ENCODE measurements around the gene TM9SF2.
A peak's percentile ranks its signal among the peaks of the same experiment; 100 is the strongest.
"Not testable (repeated sequence)": the region's sequence is repeated elsewhere in the genome, so short reads cannot be mapped to it uniquely, and the experiment has no call there.

Gene TM9SF2, protein sequence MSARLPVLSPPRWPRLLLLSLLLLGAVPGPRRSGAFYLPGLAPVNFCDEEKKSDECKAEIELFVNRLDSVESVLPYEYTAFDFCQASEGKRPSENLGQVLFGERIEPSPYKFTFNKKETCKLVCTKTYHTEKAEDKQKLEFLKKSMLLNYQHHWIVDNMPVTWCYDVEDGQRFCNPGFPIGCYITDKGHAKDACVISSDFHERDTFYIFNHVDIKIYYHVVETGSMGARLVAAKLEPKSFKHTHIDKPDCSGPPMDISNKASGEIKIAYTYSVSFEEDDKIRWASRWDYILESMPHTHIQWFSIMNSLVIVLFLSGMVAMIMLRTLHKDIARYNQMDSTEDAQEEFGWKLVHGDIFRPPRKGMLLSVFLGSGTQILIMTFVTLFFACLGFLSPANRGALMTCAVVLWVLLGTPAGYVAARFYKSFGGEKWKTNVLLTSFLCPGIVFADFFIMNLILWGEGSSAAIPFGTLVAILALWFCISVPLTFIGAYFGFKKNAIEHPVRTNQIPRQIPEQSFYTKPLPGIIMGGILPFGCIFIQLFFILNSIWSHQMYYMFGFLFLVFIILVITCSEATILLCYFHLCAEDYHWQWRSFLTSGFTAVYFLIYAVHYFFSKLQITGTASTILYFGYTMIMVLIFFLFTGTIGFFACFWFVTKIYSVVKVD

DNA sequence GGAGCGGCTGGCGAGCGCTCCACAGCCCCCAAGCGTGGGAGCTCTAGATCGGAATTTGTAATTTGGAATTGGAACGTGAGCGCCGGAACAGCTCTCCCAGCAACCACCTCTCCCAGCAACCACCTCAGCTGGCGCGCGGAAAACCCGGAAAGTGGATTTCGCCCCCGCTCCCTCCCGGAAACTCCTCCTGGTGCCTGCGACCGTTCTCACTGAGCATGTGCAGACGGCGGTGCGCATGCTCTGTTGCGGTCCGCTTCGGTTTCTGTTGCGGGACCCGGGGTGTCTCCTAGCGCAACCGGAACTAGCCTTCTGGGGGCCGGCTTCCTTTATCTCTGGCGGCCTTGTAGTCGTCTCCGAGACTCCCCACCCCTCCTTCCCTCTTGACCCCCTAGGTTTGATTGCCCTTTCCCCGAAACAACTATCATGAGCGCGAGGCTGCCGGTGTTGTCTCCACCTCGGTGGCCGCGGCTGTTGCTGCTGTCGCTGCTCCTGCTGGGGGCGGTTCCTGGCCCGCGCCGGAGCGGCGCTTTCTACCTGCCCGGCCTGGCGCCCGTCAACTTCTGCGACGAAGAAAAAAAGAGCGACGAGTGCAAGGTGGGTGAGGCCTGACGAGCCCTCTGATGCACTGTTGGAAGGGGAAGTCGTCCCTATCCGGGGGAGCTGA is at the start of gene TM9SF2:
TM9SF2 (plus strand) TSS at position 289 of the 664 bp plus-strand sequence; CDS start at position 424, 135 bp downstream.
- Histone ChIP-seq H3K4me2 (ENCODE audit: low read depth, low read length, poor library complexity, severe bottlenecking) (peak within 1 kb of the TSS; percentile 92), H3K27ac (ENCODE audit: low read depth, low read length) (peak within 1 kb of the TSS; percentile 79), H3K36me3 (ENCODE audit: low read length) (no peaks in the 10 kb centered on the region), H3F3A (ENCODE audit: insufficient read depth) (peaks cover 32% of the 10 kb centered on the region), H4K20me1 (ENCODE audit: low read depth, low read length) (0 out of 2 replicates have a peak, but pooled peaks cover 5% of the 10 kb centered on the region), H3K9me2 (replicated peaks; ENCODE audit: insufficient read depth, low read length) (no peaks in the 10 kb centered on the region), H3K9me3 (ENCODE audit: insufficient read depth, low read length) (no peaks in the 10 kb centered on the region), H3K27me3 (ENCODE audit: low read length) (no peaks in the 10 kb centered on the region), H3K79me2 (ENCODE audit: insufficient read depth, low read length) (peaks cover 49% of the 10 kb centered on the region), H2AFZ (ENCODE audit: low read depth, low read length, severe bottlenecking) (peak within 1 kb of the TSS; percentile 81), H3K9ac (ENCODE audit: low read length) (peak within 1 kb of the TSS; percentile 86), H3K4me3 (ENCODE audit: insufficient read depth, low read length, poor library complexity, severe bottlenecking) (peak within 1 kb of the TSS; percentile 92)
- TF ChIP-seq, protein P1, sequence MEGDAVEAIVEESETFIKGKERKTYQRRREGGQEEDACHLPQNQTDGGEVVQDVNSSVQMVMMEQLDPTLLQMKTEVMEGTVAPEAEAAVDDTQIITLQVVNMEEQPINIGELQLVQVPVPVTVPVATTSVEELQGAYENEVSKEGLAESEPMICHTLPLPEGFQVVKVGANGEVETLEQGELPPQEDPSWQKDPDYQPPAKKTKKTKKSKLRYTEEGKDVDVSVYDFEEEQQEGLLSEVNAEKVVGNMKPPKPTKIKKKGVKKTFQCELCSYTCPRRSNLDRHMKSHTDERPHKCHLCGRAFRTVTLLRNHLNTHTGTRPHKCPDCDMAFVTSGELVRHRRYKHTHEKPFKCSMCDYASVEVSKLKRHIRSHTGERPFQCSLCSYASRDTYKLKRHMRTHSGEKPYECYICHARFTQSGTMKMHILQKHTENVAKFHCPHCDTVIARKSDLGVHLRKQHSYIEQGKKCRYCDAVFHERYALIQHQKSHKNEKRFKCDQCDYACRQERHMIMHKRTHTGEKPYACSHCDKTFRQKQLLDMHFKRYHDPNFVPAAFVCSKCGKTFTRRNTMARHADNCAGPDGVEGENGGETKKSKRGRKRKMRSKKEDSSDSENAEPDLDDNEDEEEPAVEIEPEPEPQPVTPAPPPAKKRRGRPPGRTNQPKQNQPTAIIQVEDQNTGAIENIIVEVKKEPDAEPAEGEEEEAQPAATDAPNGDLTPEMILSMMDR (IDR thresholded peaks at IDR 0.05; ENCODE audit: insufficient read depth, low read length, poor library complexity, severe bottlenecking): no peak
- no peak for TF ChIP-seq EZH2phosphoT487 (conservative IDR thresholded peaks at IDR 0.05; ENCODE audit: low read length)

DNA sequence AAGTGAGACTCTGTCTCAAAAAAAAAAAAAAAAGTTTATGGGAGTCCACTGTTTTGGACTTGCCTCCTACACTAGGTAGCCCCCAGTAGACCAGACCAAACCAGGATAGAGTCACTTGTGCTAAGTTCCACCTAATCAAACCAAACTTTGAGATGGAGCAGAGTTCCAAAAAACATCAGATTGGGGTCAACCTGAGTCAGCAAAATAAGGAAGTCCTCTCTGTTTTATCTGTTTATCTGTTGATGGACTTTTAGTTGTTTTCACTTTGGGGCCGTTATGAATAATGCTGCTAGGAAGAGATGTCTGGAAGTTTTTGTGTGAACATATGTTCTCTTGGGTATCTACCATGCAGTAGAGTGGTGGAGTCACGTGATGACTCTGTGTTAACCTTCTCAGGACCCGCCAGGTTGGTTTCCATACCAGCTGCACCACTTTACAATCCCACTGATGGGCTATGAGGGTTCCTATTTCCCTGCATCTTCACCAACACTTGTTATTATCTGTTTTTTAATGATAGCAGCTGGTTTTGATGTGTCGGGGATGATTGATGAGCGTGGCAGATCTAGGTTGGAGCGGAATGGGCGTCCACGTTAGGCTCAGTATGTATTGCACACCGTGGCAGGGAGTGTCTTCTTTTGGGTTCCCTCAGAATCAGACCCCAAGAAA is 46.6 kb upstream of the TM9SF2 start:
- H2AFZ ChIP-seq (ENCODE audit: low read depth, low read length, severe bottlenecking): no peak overlapping the region
- no peaks in the 10 kb centered on the region for H4K20me1 ChIP-seq (ENCODE audit: low read depth, low read length)
- peaks cover 4% of the 10 kb centered on the region; the same call in 1 of the 2 replicates for H3K9me3 ChIP-seq (ENCODE audit: insufficient read depth, low read length)
- H3K27me3 ChIP-seq (ENCODE audit: low read length): no peaks in the 10 kb centered on the region; the same call in 1 of the 2 replicates
- TF ChIP-seq, protein P1 (IDR thresholded peaks at IDR 0.05; ENCODE audit: insufficient read depth, low read length, poor library complexity, severe bottlenecking): no peak
- no peak for TF ChIP-seq EZH2phosphoT487 (conservative IDR thresholded peaks at IDR 0.05; ENCODE audit: low read length)
- no peak overlapping the region for H3K4me3 ChIP-seq (ENCODE audit: insufficient read depth, low read length, poor library complexity, severe bottlenecking)
- H3K9ac ChIP-seq (ENCODE audit: low read length): no peak overlapping the region
- no peaks in the 10 kb centered on the region for H3K36me3 ChIP-seq (ENCODE audit: low read length)
- no peaks in the 10 kb centered on the region for H3K9me2 ChIP-seq (replicated peaks; ENCODE audit: insufficient read depth, low read length)
- no peak overlapping the region for H3K27ac ChIP-seq (ENCODE audit: low read depth, low read length)
- no peak overlapping the region for H3K4me2 ChIP-seq (ENCODE audit: low read depth, low read length, poor library complexity, severe bottlenecking)
- no peaks in the 10 kb centered on the region for H3K79me2 ChIP-seq (ENCODE audit: insufficient read depth, low read length)
- H3F3A ChIP-seq (ENCODE audit: insufficient read depth): no peaks in the 10 kb centered on the region

DNA sequence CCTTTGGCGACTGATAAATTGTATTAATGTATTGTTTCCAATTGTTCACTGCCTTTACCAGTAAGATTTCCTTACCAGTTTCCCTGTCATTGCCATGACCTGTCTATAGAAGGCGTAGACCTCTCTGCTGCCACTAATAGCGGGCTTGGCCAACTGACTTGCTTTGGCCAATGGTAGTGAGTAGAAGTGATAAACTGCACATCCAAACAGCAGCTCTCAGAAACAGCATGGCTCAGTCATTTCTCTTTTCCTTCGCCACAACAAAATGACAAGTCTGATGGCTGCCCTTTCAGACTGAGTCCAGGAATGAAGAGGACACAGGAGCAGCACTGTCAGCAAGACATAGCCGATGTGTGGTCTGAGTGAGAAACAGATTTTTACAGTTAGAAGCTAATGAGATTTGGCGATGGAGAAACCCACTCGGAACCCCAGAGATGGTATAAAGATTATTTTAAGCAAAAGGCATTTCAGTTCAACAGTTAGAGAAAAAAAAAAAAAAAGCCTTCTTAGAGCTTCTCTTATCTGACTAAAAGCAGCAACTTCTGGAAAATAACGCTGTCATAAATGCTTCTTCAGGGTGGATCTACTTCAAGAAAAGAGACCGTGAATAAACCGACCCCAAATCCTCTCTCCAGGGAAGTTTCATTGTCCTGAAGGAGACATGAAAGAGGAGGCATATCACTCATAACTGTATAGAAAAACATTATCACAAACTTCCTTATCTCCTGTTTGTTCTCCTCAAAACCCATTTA is 42.0 kb upstream of the TM9SF2 start:
- Histone ChIP-seq H3K9me2 (replicated peaks; ENCODE audit: insufficient read depth, low read length) (no peaks in the 10 kb centered on the region), H3K4me2 (ENCODE audit: low read depth, low read length, poor library complexity, severe bottlenecking) (no peak overlapping the region), H3K4me3 (ENCODE audit: insufficient read depth, low read length, poor library complexity, severe bottlenecking) (no peak overlapping the region), H2AFZ (ENCODE audit: low read depth, low read length, severe bottlenecking) (no peak overlapping the region), H3K79me2 (ENCODE audit: insufficient read depth, low read length) (no peaks in the 10 kb centered on the region), H4K20me1 (ENCODE audit: low read depth, low read length) (no peaks in the 10 kb centered on the region), H3K9ac (ENCODE audit: low read length) (no peak overlapping the region), H3K36me3 (ENCODE audit: low read length) (no peaks in the 10 kb centered on the region), H3K9me3 (ENCODE audit: insufficient read depth, low read length) (peaks cover 4% of the 10 kb centered on the region; the same call in 1 of the 2 replicates), H3F3A (ENCODE audit: insufficient read depth) (no peaks in the 10 kb centered on the region), H3K27me3 (ENCODE audit: low read length) (no peaks in the 10 kb centered on the region), H3K27ac (ENCODE audit: low read depth, low read length) (no peak overlapping the region)
- TF ChIP-seq EZH2phosphoT487 (conservative IDR thresholded peaks at IDR 0.05; ENCODE audit: low read length): no peak
- TF ChIP-seq, protein P1 (IDR thresholded peaks at IDR 0.05; ENCODE audit: insufficient read depth, low read length, poor library complexity, severe bottlenecking): no peak

DNA sequence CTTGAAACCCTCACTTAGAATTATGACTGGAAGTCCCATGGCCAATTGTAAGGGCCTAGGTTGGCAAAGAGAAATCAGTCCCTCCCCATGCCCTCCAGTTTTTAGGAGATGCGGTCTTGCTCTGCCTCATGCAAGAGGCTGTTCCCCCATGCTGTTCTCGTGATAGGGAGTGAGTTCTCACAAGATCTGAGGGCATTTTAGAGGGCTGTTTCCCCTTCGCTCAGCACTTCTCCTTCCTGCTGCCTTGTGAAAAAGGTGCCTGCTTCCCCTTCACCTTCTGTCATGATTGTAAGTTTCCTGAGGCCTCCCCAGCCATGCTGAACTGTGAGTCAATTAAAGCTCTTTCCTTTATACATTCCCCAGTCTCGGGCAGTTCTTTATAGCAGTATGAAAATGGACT is 40.5 kb upstream of the TM9SF2 start:
- H3K9ac ChIP-seq (ENCODE audit: low read length); H3K9me2 ChIP-seq (replicated peaks; ENCODE audit: insufficient read depth, low read length); H3K9me3 ChIP-seq (ENCODE audit: insufficient read depth, low read length); H2AFZ ChIP-seq (ENCODE audit: low read depth, low read length, severe bottlenecking); H3K36me3 ChIP-seq (ENCODE audit: low read length); H3K4me2 ChIP-seq (ENCODE audit: low read depth, low read length, poor library complexity, severe bottlenecking); H3K27me3 ChIP-seq (ENCODE audit: low read length); H3K4me3 ChIP-seq (ENCODE audit: insufficient read depth, low read length, poor library complexity, severe bottlenecking); H4K20me1 ChIP-seq (ENCODE audit: low read depth, low read length); H3F3A ChIP-seq (ENCODE audit: insufficient read depth); H3K79me2 ChIP-seq (ENCODE audit: insufficient read depth, low read length); H3K27ac ChIP-seq (ENCODE audit: low read depth, low read length): not testable (repeated sequence)
